Activated naive CD8-positive, alpha-beta T cell treated with anti-CD3 and anti-CD28 coated beads for 36 hours (primary cell): ENCODE results near the gene PLA2G2D. TPM values are rescaled to one million over a fixed set of nuclear protein-coding genes. Genes with fewer than 3 reads are reported as not detected.

ENCODE experiments used
- DNase-seq: peaks from one replicate; pipeline ENCODE4 v3.0.0; 2021
- H3K27ac Mint-ChIP-seq: one replicate; pipeline ENCODE4 v1.8.0; 2022; ENCODE audit warnings: mild to moderate bottlenecking, moderate library complexity, mixed read lengths
- H3K27me3 Mint-ChIP-seq: one replicate; pipeline ENCODE4 v1.8.0; 2022; ENCODE audit warnings: mild to moderate bottlenecking, mixed read lengths
- H3K36me3 Mint-ChIP-seq: one replicate; pipeline ENCODE4 v1.8.0; 2021; ENCODE audit warnings: mild to moderate bottlenecking, mixed read lengths
- H3K4me1 Mint-ChIP-seq: one replicate; pipeline ENCODE4 v1.8.0; 2021; ENCODE audit warnings: mixed read lengths
- H3K4me3 Mint-ChIP-seq: one replicate; pipeline ENCODE4 v1.8.0; 2022; ENCODE audit warnings: mild to moderate bottlenecking, moderate library complexity, mixed read lengths
- H3K9me3 Mint-ChIP-seq: one replicate; pipeline ENCODE4 v1.8.0; 2022; ENCODE audit warnings: mixed read lengths
- total RNA-seq, 2 experiments: library from RNA; stranded (reverse); gene quantifications; one replicate each; pipeline ENCODE4 v1.2.3, GENCODE V29; 2021

The PLA2G2D gene
- total RNA-seq, 2 experiments from 2014 or later = not detected

GRCh38 chr1:20090641-20091040, 28.7 kb downstream of the PLA2G2D start:
- no peak overlapping the region for H3K4me3 Mint-ChIP-seq
- no peaks in the 10 kb centered on the region for H3K4me1 Mint-ChIP-seq
- H3K27me3 Mint-ChIP-seq = peaks cover 3% of the 10 kb centered on the region
- no peaks in the 10 kb centered on the region for H3K36me3 Mint-ChIP-seq
- no peaks in the 10 kb centered on the region for H3K9me3 Mint-ChIP-seq
- no peak for DNase-seq
- H3K27ac Mint-ChIP-seq = no peak overlapping the region

DNA sequence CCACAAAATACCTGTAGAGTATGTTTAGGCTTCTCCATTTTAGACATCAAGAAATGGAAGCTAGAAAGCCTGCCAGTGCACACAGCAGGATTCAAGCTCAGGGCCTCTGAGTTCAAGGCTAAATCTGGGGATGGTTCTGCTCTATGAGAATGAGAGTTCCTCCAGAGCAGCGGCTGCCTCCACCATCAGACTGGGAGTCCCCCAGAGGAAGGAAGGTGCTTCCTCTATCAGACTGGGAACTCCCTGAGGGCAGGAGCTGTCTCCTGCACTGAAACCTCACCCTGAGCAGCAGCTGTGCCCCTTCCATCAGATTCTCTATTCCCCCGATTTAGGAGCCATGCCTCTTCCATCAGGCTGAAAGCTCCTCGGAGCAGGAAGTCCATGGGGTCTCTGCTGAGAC, 29.2 kb downstream of the PLA2G2D start:
- Mint-ChIP-seq H3K27me3 (peaks cover 3% of the 10 kb centered on the region), H3K36me3 (no peaks in the 10 kb centered on the region), H3K4me1 (no peaks in the 10 kb centered on the region), H3K9me3 (no peaks in the 10 kb centered on the region), H3K4me3 (no peak overlapping the region), H3K27ac (no peak overlapping the region)
- no peak for DNase-seq

DNA sequence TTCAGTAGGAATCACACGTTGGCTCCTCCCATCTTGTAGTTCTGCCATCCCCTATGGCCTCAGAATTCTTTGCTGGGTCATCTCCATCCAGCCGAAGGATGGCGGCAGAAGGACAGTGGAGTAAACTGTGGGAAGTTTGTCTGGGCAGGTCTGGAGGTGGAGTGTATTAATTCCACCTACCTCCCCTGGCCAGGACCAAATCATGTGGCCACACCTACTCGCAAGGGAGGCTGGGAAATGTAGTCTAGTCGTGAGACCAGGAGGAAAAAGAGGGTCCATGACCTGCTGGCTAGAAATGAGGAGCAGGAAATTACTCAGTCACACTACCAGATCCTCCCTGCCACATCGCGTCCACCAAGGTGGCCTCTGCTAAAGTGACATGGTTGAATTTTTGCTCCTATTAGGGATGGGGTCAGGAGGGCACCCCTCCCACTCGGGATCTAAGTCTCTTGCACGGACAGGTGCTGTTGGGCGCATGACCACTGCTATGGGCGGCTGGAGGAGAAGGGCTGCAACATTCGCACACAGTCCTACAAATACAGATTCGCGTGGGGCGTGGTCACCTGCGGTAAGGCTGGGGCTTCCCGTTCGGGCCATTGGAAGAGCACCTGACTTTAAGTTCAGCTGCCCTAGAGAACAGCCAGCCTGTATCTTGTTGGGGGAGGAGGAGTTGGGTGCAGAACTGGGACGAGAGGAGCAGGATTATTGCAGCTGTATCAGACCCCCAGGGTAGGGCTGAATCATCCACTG, 29.8 kb downstream of the PLA2G2D start:
- H3K4me3 Mint-ChIP-seq = no peak overlapping the region
- no peak overlapping the region for H3K27ac Mint-ChIP-seq
- no peak for DNase-seq
- H3K36me3 Mint-ChIP-seq = no peaks in the 10 kb centered on the region
- peaks cover 3% of the 10 kb centered on the region for H3K27me3 Mint-ChIP-seq
- H3K4me1 Mint-ChIP-seq = no peaks in the 10 kb centered on the region
- no peaks in the 10 kb centered on the region for H3K9me3 Mint-ChIP-seq

DNA sequence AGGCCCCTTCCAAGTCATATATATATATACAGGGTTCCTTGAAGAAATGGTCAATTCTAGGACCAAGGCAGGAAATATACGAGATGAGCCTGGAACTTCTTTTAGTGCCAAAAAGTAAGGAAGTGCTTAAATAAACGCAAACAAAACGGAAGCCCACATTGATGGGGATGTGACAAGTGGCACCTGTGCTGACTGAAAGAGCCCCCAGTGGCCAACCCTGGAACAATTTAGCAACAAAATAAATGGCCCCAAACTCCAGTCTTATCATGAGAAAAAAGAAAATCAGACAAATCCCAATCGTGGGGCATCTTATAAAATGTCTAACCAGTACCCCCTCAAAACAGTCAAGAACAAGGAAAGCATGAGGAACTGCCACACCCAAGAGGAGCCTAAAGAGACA, 31.7 kb downstream of the PLA2G2D start:
- H3K9me3 Mint-ChIP-seq = no peaks in the 10 kb centered on the region
- H3K4me1 Mint-ChIP-seq = no peaks in the 10 kb centered on the region
- DNase-seq = no peak
- no peaks in the 10 kb centered on the region for H3K27me3 Mint-ChIP-seq
- H3K4me3 Mint-ChIP-seq = no peak overlapping the region
- H3K36me3 Mint-ChIP-seq = no peaks in the 10 kb centered on the region
- no peak overlapping the region for H3K27ac Mint-ChIP-seq

GRCh38 chr1:20086800-20087199, 32.5 kb downstream of the PLA2G2D start:
- peaks cover 5% of the 10 kb centered on the region for H3K27me3 Mint-ChIP-seq
- H3K4me1 Mint-ChIP-seq = no peaks in the 10 kb centered on the region
- no peak overlapping the region for H3K27ac Mint-ChIP-seq
- H3K4me3 Mint-ChIP-seq = no peak overlapping the region
- H3K36me3 Mint-ChIP-seq = no peaks in the 10 kb centered on the region
- H3K9me3 Mint-ChIP-seq = no peaks in the 10 kb centered on the region
- DNase-seq = no peak

- peaks cover 30% of the 10 kb centered on the region for H3K27me3 Mint-ChIP-seq
- no peak overlapping the region for H3K4me3 Mint-ChIP-seq
- H3K4me1 Mint-ChIP-seq = peaks cover 13% of the 10 kb centered on the region
- H3K27ac Mint-ChIP-seq = no peak overlapping the region
- no peak for DNase-seq
- H3K36me3 Mint-ChIP-seq = no peaks in the 10 kb centered on the region
- H3K9me3 Mint-ChIP-seq = no peaks in the 10 kb centered on the region
These were observed 36.0 kb downstream of the PLA2G2D start for GRCh38 chr1:20083178-20083944.

- Mint-ChIP-seq H3K9me3 (no peaks in the 10 kb centered on the region), H3K36me3 (no peaks in the 10 kb centered on the region), H3K4me1 (peaks cover 15% of the 10 kb centered on the region), H3K27me3 (peaks cover 36% of the 10 kb centered on the region), H3K27ac (no peak overlapping the region), H3K4me3 (no peak overlapping the region)
- no peak for DNase-seq
These were observed 36.6 kb downstream of the PLA2G2D start for GRCh38 chr1:20082772-20083171.

DNA sequence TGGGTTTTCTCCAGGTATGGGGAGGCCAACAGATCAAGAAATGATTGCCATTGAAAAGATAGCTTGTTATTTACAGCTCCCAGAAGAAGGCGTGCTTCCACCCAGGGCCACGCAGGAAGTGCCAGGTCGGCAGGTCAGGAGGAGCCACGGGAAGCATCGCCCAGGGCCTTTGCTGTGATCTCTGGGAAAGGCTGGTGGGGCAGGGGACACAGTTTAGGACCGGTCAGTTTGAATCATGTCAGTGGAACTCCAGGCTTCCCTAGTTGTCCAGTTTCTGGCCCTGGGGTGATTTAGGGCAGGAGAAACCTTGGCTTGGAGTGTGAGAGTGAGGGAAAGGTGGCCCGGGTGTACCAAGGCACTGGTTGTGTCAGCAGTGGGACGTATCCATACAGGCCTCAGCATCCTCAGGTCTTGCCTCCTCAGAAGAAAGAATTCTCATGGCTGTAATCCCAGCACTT, 38.0 kb downstream of the PLA2G2D start:
- Mint-ChIP-seq H3K4me3 (no peak overlapping the region), H3K9me3 (no peaks in the 10 kb centered on the region), H3K4me1 (peaks cover 15% of the 10 kb centered on the region), H3K27ac (no peak overlapping the region), H3K27me3 (peaks cover 39% of the 10 kb centered on the region), H3K36me3 (no peaks in the 10 kb centered on the region)
- no peak for DNase-seq

GRCh38 chr1:20080441-20081352, 38.6 kb downstream of the PLA2G2D start:
- Mint-ChIP-seq H3K9me3 (no peaks in the 10 kb centered on the region), H3K4me3 (no peak overlapping the region), H3K36me3 (no peaks in the 10 kb centered on the region), H3K27me3 (peaks cover 39% of the 10 kb centered on the region), H3K4me1 (peaks cover 15% of the 10 kb centered on the region), H3K27ac (no peak overlapping the region)
- no peak for DNase-seq

DNA sequence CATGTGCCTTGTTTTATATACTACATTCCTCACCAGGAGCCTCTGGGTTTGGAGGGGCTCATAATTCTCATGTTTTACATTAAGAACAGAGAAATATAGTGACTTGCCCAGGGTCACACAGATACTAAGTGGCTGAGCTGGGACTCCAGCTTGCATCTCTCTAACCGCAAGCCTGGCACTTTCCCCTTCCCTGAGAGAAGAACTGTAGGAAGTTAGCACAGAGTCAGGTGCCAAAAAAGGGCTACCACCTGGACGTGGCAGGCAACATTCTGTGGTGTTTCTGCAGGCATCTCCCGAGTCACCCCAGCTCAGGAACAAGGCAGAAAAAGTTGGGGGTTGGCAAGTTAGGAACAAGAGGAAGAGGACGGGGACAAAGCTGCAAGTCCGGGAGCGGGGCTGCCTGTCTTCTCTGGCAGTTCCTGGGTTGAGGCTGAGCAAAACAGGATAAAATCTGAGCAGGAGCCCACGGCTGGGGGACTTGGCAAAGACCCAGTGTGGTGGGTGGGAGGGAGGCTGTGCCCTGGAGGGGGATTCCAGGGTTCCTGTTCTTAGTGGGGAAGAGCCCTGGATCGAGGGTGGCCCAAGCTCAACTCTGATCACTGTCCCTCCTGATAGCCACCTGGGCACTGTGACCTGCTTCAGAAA, 39.6 kb downstream of the PLA2G2D start:
- Mint-ChIP-seq H3K4me3 (no peak overlapping the region), H3K27me3 (peaks cover 39% of the 10 kb centered on the region), H3K36me3 (no peaks in the 10 kb centered on the region), H3K27ac (no peak overlapping the region), H3K9me3 (no peaks in the 10 kb centered on the region), H3K4me1 (peaks cover 15% of the 10 kb centered on the region)
- no peak for DNase-seq

- Mint-ChIP-seq H3K4me1 (peaks cover 15% of the 10 kb centered on the region), H3K36me3 (no peaks in the 10 kb centered on the region), H3K27me3 (peaks cover 39% of the 10 kb centered on the region), H3K27ac (peak overlapping the region; percentile 6), H3K9me3 (no peaks in the 10 kb centered on the region), H3K4me3 (no peak overlapping the region)
- no peak for DNase-seq
These were observed 40.6 kb downstream of the PLA2G2D start for GRCh38 chr1:20078711-20079110.

- Mint-ChIP-seq H3K9me3 (no peaks in the 10 kb centered on the region), H3K4me3 (no peak overlapping the region), H3K36me3 (no peaks in the 10 kb centered on the region), H3K4me1 (peaks cover 15% of the 10 kb centered on the region), H3K27ac (peak overlapping the region; percentile 6), H3K27me3 (peaks cover 39% of the 10 kb centered on the region)
- DNase-seq = no peak
These were observed 41.1 kb downstream of the PLA2G2D start for GRCh38 chr1:20078171-20078651.

- H3K27me3 Mint-ChIP-seq = peaks cover 33% of the 10 kb centered on the region
- no peak for DNase-seq
- H3K4me1 Mint-ChIP-seq = peaks cover 15% of the 10 kb centered on the region
- H3K4me3 Mint-ChIP-seq = no peak overlapping the region
- H3K27ac Mint-ChIP-seq = no peak overlapping the region
- no peaks in the 10 kb centered on the region for H3K9me3 Mint-ChIP-seq
- no peaks in the 10 kb centered on the region for H3K36me3 Mint-ChIP-seq
These were observed 42.5 kb downstream of the PLA2G2D start for GRCh38 chr1:20076710-20077461.

GRCh38 chr1:20076223-20076622, 43.1 kb downstream of the PLA2G2D start:
- H3K27ac Mint-ChIP-seq = no peak overlapping the region
- H3K4me3 Mint-ChIP-seq = no peak overlapping the region
- no peaks in the 10 kb centered on the region for H3K9me3 Mint-ChIP-seq
- H3K4me1 Mint-ChIP-seq = peaks cover 12% of the 10 kb centered on the region
- DNase-seq = no peak
- H3K36me3 Mint-ChIP-seq = no peaks in the 10 kb centered on the region
- H3K27me3 Mint-ChIP-seq = peaks cover 30% of the 10 kb centered on the region
